Measurements from ENCODE around the gene CABCOCO1. TPM values are rescaled to one million over a fixed set of nuclear protein-coding genes. Genes with fewer than 3 reads are reported as not detected.

CABCOCO1 gene
- total RNA-seq, 1 donor from 2014 or later, result not detected

DNA sequence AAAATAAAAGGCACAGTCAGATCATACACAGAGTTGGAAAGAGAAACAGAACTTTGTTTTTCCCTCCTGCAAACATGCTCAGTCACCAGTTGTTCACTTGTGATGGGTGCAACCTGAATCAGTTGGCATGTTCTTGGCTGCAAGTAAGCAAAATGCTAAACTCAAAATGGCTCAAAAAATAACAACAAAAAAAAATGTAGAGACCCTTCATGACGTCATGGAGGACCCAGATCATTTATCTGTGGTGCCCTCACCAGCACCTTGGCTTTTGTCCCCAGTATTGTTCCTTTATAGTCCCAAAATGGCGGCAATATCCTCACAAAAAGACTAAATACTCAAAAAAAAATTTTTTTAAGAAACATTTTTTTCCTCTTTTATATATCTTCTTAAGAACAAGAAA, 112.4 kb downstream of the CABCOCO1 start:
- H3K27ac Mint-ChIP-seq, result no peak overlapping the region
- no peak overlapping the region for H3K4me3 Mint-ChIP-seq
- no peaks in the 10 kb centered on the region for H3K27me3 Mint-ChIP-seq (ENCODE audit: insufficient read depth, low read depth)
- Histone ChIP-seq H3K27ac (no peak overlapping the region), H3K9me3 (ENCODE audit: low read depth) (no peaks in the 10 kb centered on the region), H3K4me2 (no peak overlapping the region), H2AFZ (replicated peaks) (no peak overlapping the region), H3K9ac (no peak overlapping the region), H3F3A (ENCODE audit: low read depth) (no peaks in the 10 kb centered on the region), H3K27me3 (no peaks in the 10 kb centered on the region), H3K4me3 (no peak overlapping the region), H3K36me3 (no peaks in the 10 kb centered on the region), H3K79me2 (ENCODE audit: low read depth) (no peaks in the 10 kb centered on the region), H4K20me1 (ENCODE audit: low read depth) (no peaks in the 10 kb centered on the region), H3K4me1 (no peaks in the 10 kb centered on the region)
- DNase-seq (ENCODE audit: low spot score), result no peak
- H3K4me1 Mint-ChIP-seq, result no peaks in the 10 kb centered on the region
- H3K36me3 Mint-ChIP-seq, result no peaks in the 10 kb centered on the region
- no peaks in the 10 kb centered on the region for H3K9me3 Mint-ChIP-seq
- TF ChIP-seq, protein P1, sequence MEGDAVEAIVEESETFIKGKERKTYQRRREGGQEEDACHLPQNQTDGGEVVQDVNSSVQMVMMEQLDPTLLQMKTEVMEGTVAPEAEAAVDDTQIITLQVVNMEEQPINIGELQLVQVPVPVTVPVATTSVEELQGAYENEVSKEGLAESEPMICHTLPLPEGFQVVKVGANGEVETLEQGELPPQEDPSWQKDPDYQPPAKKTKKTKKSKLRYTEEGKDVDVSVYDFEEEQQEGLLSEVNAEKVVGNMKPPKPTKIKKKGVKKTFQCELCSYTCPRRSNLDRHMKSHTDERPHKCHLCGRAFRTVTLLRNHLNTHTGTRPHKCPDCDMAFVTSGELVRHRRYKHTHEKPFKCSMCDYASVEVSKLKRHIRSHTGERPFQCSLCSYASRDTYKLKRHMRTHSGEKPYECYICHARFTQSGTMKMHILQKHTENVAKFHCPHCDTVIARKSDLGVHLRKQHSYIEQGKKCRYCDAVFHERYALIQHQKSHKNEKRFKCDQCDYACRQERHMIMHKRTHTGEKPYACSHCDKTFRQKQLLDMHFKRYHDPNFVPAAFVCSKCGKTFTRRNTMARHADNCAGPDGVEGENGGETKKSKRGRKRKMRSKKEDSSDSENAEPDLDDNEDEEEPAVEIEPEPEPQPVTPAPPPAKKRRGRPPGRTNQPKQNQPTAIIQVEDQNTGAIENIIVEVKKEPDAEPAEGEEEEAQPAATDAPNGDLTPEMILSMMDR (IDR thresholded peaks at IDR 0.05), result no peak
- TF ChIP-seq EZH2 (IDR thresholded peaks at IDR 0.05), result no peak

DNA sequence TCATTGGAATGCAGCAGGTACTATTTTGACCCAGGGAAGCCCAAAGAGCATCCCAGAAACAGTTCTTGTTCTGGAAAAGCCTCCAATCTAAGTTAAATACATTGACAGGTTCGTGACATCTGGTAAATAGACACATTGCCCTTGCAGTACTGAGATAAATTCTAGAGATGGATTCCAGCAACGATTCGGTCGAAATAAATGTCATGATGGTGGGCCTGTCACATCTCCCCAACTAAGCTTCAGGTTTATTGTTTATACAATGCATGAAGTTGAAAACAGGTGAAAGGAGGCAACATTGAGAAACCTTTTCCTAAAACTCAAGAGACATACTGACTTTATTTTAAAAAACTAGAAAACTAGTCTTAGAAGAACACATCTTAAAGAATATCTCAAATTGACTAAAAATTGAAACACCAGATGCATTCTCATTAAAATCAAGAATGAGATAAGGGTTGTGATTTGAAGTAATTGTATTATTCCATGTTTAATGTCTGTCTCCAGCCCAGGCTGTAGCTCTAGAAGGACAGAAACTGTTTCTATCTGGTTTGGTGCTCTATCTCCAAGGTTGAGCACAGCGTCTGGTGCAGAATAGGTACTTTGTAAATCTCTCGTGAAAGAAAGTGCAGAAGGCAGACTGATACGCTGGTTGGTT, 114.0 kb downstream of the CABCOCO1 start:
- H3K4me1 ChIP-seq, result no peaks in the 10 kb centered on the region
- H2AFZ ChIP-seq (replicated peaks), result no peak overlapping the region
- H3K9ac ChIP-seq, result no peak overlapping the region
- H3K4me3 Mint-ChIP-seq, result no peak overlapping the region
- H3K27me3 ChIP-seq, result no peaks in the 10 kb centered on the region
- H3K4me3 ChIP-seq, result no peak overlapping the region
- H3K27me3 Mint-ChIP-seq (ENCODE audit: insufficient read depth, low read depth), result no peaks in the 10 kb centered on the region
- no peaks in the 10 kb centered on the region for H3K9me3 ChIP-seq (ENCODE audit: low read depth)
- DNase-seq (ENCODE audit: low spot score), result no peak
- H3K27ac Mint-ChIP-seq, result no peak overlapping the region
- H3K27ac ChIP-seq, result no peak overlapping the region
- H3K36me3 ChIP-seq, result no peaks in the 10 kb centered on the region
- no peak overlapping the region for H3K4me2 ChIP-seq
- no peaks in the 10 kb centered on the region for H3K79me2 ChIP-seq (ENCODE audit: low read depth)
- H3K36me3 Mint-ChIP-seq, result no peaks in the 10 kb centered on the region
- H3F3A ChIP-seq (ENCODE audit: low read depth), result no peaks in the 10 kb centered on the region
- no peaks in the 10 kb centered on the region for H4K20me1 ChIP-seq (ENCODE audit: low read depth)
- no peaks in the 10 kb centered on the region for H3K4me1 Mint-ChIP-seq
- no peaks in the 10 kb centered on the region for H3K9me3 Mint-ChIP-seq
- TF ChIP-seq, protein P1 (IDR thresholded peaks at IDR 0.05), result no peak
- TF ChIP-seq EZH2phosphoT487 (IDR thresholded peaks at IDR 0.05), result no peak
- no peak for TF ChIP-seq EZH2 (IDR thresholded peaks at IDR 0.05)

GRCh38 chr10:61778137-61778536, 115.4 kb downstream of the CABCOCO1 start:
- H3K4me1 Mint-ChIP-seq, result no peaks in the 10 kb centered on the region
- no peak for DNase-seq (ENCODE audit: low spot score)

More at GRCh38 chr10:61778137-61778536, 115.4 kb downstream of the CABCOCO1 start:
- Histone ChIP-seq H3K79me2 (ENCODE audit: low read depth) (no peaks in the 10 kb centered on the region), H3K27me3 (no peaks in the 10 kb centered on the region), H3K4me2 (no peak overlapping the region), H3K4me3 (no peak overlapping the region), H4K20me1 (ENCODE audit: low read depth) (no peaks in the 10 kb centered on the region), H2AFZ (replicated peaks) (no peak overlapping the region), H3K9me3 (ENCODE audit: low read depth) (no peaks in the 10 kb centered on the region), H3K9ac (no peak overlapping the region), H3K36me3 (no peaks in the 10 kb centered on the region), H3F3A (ENCODE audit: low read depth) (no peaks in the 10 kb centered on the region), H3K4me1 (no peaks in the 10 kb centered on the region), H3K27ac (no peak overlapping the region)
- no peak overlapping the region for H3K27ac Mint-ChIP-seq
- no peaks in the 10 kb centered on the region for H3K27me3 Mint-ChIP-seq (ENCODE audit: insufficient read depth, low read depth)
- no peak overlapping the region for H3K4me3 Mint-ChIP-seq
- no peaks in the 10 kb centered on the region for H3K9me3 Mint-ChIP-seq
- H3K36me3 Mint-ChIP-seq, result no peaks in the 10 kb centered on the region
- TF ChIP-seq EZH2 (IDR thresholded peaks at IDR 0.05) (no peak), EZH2phosphoT487 (IDR thresholded peaks at IDR 0.05) (no peak)
- TF ChIP-seq, protein P1 (IDR thresholded peaks at IDR 0.05), result no peak

Measured in neural progenitor cell (in vitro differentiated cells).